HepG2 (cell line): Measurements from ENCODE around the gene SLC43A1. TPM values are rescaled to one million over a fixed set of nuclear protein-coding genes. Genes with fewer than 3 reads are reported as not detected.
A peak's percentile ranks its signal among the peaks of the same experiment; 100 is the strongest.

Experiments
- CREB1 ChIP-seq, 2 experiments: fragments of 450-650 bp in 1 of 2; IDR thresholded peaks; 2 replicates each; pipeline ENCODE4 v1.6.1; 2016 to 2017; ENCODE audit warnings: control low read depth in 1 of 2, mild to moderate bottlenecking in 1 of 2, missing compliant biosample characterization in 1 of 2, missing genetic modification characterization in 1 of 2
- CREM ChIP-seq, 2 experiments: sonication (generic) in 1 of 2; formaldehyde crosslinking in 1 of 2; IDR thresholded peaks; 2 replicates each; pipeline versions ENCODE4 v1.4.0 to v1.6.1; 2016 to 2020; ENCODE audit warnings: antibody characterized with exemption in 1 of 2, mild to moderate bottlenecking in 1 of 2, missing genetic modification reagents in 1 of 2
- EED ChIP-seq: sonication (generic); formaldehyde crosslinking; IDR thresholded peaks from 2 replicates; pipeline ENCODE4 v1.5.0; 2020; ENCODE audit warnings: mild to moderate bottlenecking, missing genetic modification reagents
- MTF1 ChIP-seq: sonication (generic); formaldehyde crosslinking; IDR thresholded peaks from 2 replicates; pipeline ENCODE4 v1.5.0; 2020; ENCODE audit warnings: missing genetic modification reagents
- NFYB ChIP-seq: sonication (generic); formaldehyde crosslinking; IDR thresholded peaks from 2 replicates; pipeline ENCODE4 v1.4.0; 2020; ENCODE audit warnings: missing genetic modification reagents
- NR2C2 ChIP-seq: sonication (generic); formaldehyde crosslinking; IDR thresholded peaks from 2 replicates; pipeline ENCODE4 v1.4.0; 2020; ENCODE audit warnings: missing genetic modification reagents, mild to moderate bottlenecking, moderate library complexity, borderline replicate concordance
- SMAD9 ChIP-seq: sonication (generic); formaldehyde crosslinking; IDR thresholded peaks from 2 replicates; pipeline ENCODE4 v1.5.1; 2020; ENCODE audit warnings: mild to moderate bottlenecking, missing genetic modification reagents
- U2AF1 ChIP-seq: fragments of 200-400 bp; formaldehyde crosslinking; optimal IDR thresholded peaks from 2 replicates; pipeline ENCODE3; 2017; ENCODE audit warnings: mild to moderate bottlenecking, low read depth, low read length
- XRCC5 ChIP-seq: fragments of 200-400 bp; formaldehyde crosslinking; optimal IDR thresholded peaks from 2 replicates; pipeline ENCODE3; 2017; ENCODE audit warnings: mild to moderate bottlenecking, low read length
- ZMYM3 ChIP-seq: sonication (generic); formaldehyde crosslinking; IDR thresholded peaks from 2 replicates; pipeline ENCODE4 v1.5.1; 2020; ENCODE audit warnings: mild to moderate bottlenecking, missing genetic modification reagents
- ZNF274 ChIP-seq: sonication (generic); formaldehyde crosslinking; IDR thresholded peaks from 2 replicates; pipeline ENCODE4 v1.5.1; 2020; ENCODE audit warnings: mild to moderate bottlenecking, missing genetic modification reagents
- ZNF768 ChIP-seq: sonication (generic); formaldehyde crosslinking; IDR thresholded peaks from 2 replicates; pipeline ENCODE4 v1.4.0; 2020; ENCODE audit warnings: missing genetic modification reagents
- polyA plus RNA-seq, 8 experiments: library from polyadenylated mRNA; depleted of rRNA in 3 of 8; stranded (reverse) in 7 of 8; unstranded in 1 of 8; fragments of >200 nt; fragmentation: Illumina TruSeq in 4 of 8; extraction: Trizol in 4 of 8; gene quantifications; 2 replicates each; pipeline versions ENCODE4 v1.2.1 to v1.2.3, GENCODE V29; 2011 to 2016; ENCODE audit warnings: low read depth in 4 of 8, missing spikeins in 1 of 8, mixed read lengths in 1 of 8; ENCODE audit not compliant: insufficient read depth in 1 of 8
- total RNA-seq, 5 experiments: library from RNA; depleted of rRNA; stranded (reverse); fragments of >200 nt; fragmentation: Illumina TruSeq; extraction: Trizol; gene quantifications; 2 replicates each; pipeline ENCODE4 v1.2.3, GENCODE V29; 2016; ENCODE audit warnings: low read depth in 1 of 5
- TF ChIP-seq, protein P1 (sequence below): sonication (generic); formaldehyde crosslinking; conservative IDR thresholded peaks from 2 replicates; pipeline ENCODE4 v1.4.0; 2020; ENCODE audit warnings: missing genetic modification reagents
- TF ChIP-seq, protein P2 (sequence below): sonication (generic); formaldehyde crosslinking; conservative IDR thresholded peaks from 2 replicates; pipeline ENCODE4 v1.5.0; 2020; ENCODE audit warnings: missing genetic modification reagents
- TF ChIP-seq, protein P3 (sequence below): sonication (generic); formaldehyde crosslinking; IDR thresholded peaks from 2 replicates; pipeline ENCODE4 v1.4.0; 2020; ENCODE audit warnings: missing genetic modification reagents
- TF ChIP-seq, protein P4 (sequence below): sonication (generic); formaldehyde crosslinking; IDR thresholded peaks from 2 replicates; pipeline ENCODE4 v1.5.1; 2020; ENCODE audit warnings: mild to moderate bottlenecking, missing genetic modification reagents, moderate library complexity

The SLC43A1 gene
- total and polyA plus RNA-seq, 2 of the 13 experiments (the other 11 are each of a cell fraction or from before 2014, with no cell fraction given) = 72.3 to 87.6 TPM

DNA sequence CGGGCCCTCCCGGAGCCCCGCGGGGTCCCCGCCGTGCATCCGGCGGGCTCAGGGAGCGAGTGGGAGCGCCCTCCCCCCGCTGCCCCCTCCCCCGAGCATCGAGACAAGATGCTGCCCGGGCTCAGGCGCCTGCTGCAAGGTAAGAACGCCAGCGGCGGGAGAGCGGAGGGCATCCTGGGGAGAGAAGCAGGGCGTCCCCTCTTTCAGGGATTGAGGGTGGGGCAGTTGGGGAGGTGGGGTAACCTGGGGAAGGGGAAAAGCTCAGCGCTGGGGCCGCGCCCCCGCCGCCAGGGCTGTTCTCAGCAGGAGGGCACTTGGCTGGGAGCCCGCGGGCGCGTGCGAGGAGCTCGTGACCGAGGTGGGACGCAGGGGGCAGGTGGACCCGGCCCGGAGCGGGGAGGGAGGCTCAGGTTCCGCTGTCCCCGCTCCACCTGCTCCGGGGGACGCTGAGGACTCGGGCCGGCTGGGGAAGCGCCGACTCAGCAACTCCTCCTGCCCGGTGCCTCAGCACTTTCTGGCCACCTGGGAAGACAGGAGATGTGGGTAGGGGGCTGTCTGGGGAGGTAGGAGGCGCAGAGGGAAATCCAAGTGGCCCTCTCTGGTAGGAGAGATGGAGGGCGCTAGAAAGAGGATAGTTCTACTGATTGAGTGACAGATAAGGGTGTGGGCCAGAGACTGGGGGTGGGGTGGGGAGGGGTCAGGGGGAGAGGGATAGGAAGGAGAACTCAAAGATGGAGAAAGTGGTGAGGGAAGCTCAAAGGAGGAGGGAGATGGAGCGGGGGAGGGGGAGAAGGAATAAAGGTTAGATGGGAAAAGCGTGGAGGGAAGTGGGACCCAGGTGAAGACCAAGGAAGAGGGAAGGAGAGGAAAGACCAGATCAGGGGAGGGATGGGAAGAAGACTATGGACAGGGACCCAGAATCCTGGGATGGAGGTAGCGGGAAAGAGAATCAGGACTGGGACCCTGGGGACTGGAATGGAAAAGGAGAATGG is 54.4 kb downstream of the SLC43A1 start (continued):
- TF ChIP-seq XRCC5 = no peak
- peak; percentile 17; the same call in 1 of the 2 replicates for TF ChIP-seq ZNF768
- TF ChIP-seq CREB1 (IDR thresholded peaks at IDR 0.05) = no peak
- TF ChIP-seq CREB1 (CRISPR knock-in tag; IDR thresholded peaks at IDR 0.05) = no peak
- no peak for TF ChIP-seq U2AF1
- TF ChIP-seq ZNF274 (CRISPR knock-in tag) = no peak
- TF ChIP-seq, protein P1, sequence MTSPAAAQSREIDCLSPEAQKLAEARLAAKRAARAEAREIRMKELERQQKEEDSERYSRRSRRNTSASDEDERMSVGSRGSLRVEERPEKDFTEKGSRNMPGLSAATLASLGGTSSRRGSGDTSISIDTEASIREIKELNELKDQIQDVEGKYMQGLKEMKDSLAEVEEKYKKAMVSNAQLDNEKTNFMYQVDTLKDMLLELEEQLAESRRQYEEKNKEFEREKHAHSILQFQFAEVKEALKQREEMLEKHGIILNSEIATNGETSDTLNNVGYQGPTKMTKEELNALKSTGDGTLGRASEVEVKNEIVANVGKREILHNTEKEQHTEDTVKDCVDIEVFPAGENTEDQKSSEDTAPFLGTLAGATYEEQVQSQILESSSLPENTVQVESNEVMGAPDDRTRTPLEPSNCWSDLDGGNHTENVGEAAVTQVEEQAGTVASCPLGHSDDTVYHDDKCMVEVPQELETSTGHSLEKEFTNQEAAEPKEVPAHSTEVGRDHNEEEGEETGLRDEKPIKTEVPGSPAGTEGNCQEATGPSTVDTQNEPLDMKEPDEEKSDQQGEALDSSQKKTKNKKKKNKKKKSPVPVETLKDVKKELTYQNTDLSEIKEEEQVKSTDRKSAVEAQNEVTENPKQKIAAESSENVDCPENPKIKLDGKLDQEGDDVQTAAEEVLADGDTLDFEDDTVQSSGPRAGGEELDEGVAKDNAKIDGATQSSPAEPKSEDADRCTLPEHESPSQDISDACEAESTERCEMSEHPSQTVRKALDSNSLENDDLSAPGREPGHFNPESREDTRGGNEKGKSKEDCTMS (CRISPR knock-in tag) = no peak
- TF ChIP-seq, protein P2, sequence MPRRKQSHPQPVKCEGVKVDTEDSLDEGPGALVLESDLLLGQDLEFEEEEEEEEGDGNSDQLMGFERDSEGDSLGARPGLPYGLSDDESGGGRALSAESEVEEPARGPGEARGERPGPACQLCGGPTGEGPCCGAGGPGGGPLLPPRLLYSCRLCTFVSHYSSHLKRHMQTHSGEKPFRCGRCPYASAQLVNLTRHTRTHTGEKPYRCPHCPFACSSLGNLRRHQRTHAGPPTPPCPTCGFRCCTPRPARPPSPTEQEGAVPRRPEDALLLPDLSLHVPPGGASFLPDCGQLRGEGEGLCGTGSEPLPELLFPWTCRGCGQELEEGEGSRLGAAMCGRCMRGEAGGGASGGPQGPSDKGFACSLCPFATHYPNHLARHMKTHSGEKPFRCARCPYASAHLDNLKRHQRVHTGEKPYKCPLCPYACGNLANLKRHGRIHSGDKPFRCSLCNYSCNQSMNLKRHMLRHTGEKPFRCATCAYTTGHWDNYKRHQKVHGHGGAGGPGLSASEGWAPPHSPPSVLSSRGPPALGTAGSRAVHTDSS = no peak
- no peak for TF ChIP-seq EED (CRISPR knock-in tag)
- no peak for TF ChIP-seq MTF1 (CRISPR knock-in tag)
- no peak for TF ChIP-seq NFYB (CRISPR knock-in tag)
- TF ChIP-seq ZMYM3 (CRISPR knock-in tag) = 0 out of 2 replicates have a peak, but pooled peaks have one; percentile 20
- TF ChIP-seq, protein P3, sequence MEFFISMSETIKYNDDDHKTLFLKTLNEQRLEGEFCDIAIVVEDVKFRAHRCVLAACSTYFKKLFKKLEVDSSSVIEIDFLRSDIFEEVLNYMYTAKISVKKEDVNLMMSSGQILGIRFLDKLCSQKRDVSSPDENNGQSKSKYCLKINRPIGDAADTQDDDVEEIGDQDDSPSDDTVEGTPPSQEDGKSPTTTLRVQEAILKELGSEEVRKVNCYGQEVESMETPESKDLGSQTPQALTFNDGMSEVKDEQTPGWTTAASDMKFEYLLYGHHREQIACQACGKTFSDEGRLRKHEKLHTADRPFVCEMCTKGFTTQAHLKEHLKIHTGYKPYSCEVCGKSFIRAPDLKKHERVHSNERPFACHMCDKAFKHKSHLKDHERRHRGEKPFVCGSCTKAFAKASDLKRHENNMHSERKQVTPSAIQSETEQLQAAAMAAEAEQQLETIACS (CRISPR knock-in tag) = peak; percentile 18; the same call in 1 of the 2 replicates
- TF ChIP-seq, protein P4, sequence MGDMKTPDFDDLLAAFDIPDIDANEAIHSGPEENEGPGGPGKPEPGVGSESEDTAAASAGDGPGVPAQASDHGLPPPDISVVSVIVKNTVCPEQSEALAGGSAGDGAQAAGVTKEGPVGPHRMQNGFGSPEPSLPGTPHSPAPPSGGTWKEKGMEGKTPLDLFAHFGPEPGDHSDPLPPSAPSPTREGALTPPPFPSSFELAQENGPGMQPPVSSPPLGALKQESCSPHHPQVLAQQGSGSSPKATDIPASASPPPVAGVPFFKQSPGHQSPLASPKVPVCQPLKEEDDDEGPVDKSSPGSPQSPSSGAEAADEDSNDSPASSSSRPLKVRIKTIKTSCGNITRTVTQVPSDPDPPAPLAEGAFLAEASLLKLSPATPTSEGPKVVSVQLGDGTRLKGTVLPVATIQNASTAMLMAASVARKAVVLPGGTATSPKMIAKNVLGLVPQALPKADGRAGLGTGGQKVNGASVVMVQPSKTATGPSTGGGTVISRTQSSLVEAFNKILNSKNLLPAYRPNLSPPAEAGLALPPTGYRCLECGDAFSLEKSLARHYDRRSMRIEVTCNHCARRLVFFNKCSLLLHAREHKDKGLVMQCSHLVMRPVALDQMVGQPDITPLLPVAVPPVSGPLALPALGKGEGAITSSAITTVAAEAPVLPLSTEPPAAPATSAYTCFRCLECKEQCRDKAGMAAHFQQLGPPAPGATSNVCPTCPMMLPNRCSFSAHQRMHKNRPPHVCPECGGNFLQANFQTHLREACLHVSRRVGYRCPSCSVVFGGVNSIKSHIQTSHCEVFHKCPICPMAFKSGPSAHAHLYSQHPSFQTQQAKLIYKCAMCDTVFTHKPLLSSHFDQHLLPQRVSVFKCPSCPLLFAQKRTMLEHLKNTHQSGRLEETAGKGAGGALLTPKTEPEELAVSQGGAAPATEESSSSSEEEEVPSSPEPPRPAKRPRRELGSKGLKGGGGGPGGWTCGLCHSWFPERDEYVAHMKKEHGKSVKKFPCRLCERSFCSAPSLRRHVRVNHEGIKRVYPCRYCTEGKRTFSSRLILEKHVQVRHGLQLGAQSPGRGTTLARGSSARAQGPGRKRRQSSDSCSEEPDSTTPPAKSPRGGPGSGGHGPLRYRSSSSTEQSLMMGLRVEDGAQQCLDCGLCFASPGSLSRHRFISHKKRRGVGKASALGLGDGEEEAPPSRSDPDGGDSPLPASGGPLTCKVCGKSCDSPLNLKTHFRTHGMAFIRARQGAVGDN (CRISPR knock-in tag) = peak; percentile 45; the same call in 1 of the 2 replicates
- no peak for TF ChIP-seq NR2C2
- TF ChIP-seq CREM (IDR thresholded peaks at IDR 0.05) = no peak
- TF ChIP-seq CREM (CRISPR knock-in tag; IDR thresholded peaks at IDR 0.05) = no peak
- TF ChIP-seq SMAD9 (CRISPR knock-in tag) = no peak
